Stimulated activated CD4-positive, alpha-beta T cell treated with anti-CD3 and anti-CD28 coated beads, Interleukin-1b, Interleukin-23, amount 100 ng/mL, for 4 hours (primary cell): Measurements from ENCODE around the gene OGFOD3.
"Not testable (repeated sequence)": the region's sequence is repeated elsewhere in the genome, so short reads cannot be mapped to it uniquely, and the experiment has no call there.

Source experiments
- DNase-seq, 2 donors: peaks; one replicate each; pipeline ENCODE4 v3.0.0-alpha.2; 2020; ENCODE audit warnings: low read depth in 2 of 2

OGFOD3 gene

DNA sequence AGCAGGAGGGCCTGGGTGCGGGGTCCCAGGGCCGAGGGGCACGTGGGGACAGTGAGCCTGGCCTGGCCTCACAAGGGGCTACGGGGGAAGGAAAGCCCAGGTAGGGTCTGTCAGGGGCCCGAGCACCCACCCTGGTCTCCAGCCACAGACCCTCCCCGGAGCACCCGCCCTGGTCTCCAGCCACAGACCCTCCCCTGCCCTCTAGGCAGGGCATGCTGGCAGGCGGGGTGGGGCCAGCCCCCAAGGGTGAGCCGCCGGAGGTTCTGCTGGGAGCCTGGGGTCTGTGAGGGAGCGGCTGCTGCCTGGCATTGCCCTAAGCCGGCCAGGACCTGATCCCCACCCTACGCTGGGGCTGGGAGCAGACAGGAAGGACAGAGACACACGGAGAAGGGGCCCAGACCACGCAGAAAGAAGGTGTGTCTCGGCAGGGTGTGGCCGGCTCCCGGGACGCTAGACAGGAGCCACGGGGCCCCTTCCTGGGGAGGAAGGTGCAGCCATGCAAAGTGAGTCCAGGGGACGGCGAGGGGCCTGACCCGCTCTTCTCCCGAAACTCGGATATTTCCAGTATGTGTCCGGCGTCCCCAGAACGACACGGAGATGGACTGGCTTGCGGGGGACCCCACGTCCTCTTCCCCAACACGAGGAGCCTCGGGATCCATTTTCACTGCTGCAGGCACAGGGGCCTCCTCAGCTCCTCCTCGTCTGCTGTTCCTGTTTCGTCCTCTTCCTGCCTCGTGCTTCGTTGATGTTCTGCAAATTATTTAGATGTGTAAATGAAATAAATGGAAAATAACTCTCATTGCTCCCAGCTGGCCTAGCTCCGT, 31.3 kb downstream of the OGFOD3 start:
- no peak for DNase-seq

GRCh38 chr17:82386255-82386831, 32.0 kb downstream of the OGFOD3 start:
- no peak for DNase-seq

DNA sequence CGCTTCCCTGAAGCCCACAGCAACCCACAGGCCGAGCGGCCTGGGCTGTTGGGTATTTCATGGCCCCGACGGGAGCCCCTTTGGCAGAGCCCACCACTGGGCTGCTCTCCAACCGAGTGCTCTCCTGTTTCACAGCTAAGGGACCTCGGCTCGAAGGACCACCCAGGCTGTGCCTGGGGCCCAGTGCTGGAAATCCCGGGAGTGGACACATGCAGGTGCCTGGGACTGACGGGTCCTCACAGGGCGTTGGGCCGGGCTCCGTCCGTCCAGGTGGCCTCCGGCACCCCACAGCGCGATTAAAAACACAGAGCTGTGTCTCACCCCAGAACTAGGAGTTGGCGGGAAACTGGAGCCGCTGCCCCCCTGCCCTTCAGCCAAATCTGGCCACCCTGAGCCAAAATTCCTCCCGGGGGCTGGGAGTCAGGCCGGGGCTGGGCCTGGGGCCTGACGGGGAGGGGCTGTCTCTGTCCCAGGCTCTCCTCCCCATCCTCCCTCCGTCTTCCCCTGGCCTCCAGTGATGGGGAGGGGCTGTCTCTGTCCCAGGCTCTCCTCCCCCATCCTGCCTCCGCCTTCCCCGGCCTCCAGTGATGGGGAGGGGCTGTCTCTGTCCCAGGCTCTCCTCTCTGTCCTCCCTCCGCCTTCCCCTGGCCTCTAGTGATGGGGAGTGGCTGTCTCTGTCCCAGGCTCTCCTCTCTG, 32.7 kb downstream of the OGFOD3 start:
- DNase-seq, result no peak

DNA sequence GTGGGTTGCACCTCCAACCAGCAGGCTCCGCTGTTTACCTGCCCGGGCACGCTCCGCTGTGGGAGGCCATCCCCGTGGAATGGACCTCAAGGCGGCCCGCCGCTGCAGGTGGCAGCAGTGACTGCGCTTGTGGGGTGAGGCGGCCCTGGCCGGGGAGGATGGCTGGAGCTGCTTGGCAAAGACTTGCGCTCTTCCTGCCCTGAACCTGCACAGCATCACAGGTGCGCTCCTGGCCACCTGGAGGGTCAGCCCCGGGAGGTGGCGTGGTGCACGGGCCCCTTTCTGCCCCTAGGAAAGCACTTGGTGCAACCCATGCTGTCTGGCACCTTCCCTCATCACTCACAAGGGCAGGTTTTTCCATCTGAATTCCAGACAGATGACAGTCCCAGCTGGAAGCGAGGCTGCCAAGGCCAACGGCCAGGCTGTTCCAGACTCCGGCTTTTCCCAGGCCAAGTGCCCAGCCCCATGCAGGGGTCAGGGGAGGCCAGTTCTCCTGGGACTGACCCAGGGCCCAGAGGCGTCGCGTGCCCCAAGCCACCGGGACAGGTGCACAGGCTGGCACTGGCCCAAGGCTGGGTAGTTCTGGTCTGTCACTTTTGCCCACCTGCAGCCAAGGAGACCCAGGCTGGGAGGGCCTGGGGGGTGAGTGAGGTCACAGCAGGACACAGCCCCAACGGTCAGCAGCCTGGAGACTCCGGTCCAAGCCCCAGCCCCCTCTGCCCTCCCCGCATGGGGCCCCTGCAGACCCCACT, 33.5 kb downstream of the OGFOD3 start:
- no peak for DNase-seq

GRCh38 chr17:82384051-82384729, 34.2 kb downstream of the OGFOD3 start:
- DNase-seq, result no peak

DNA sequence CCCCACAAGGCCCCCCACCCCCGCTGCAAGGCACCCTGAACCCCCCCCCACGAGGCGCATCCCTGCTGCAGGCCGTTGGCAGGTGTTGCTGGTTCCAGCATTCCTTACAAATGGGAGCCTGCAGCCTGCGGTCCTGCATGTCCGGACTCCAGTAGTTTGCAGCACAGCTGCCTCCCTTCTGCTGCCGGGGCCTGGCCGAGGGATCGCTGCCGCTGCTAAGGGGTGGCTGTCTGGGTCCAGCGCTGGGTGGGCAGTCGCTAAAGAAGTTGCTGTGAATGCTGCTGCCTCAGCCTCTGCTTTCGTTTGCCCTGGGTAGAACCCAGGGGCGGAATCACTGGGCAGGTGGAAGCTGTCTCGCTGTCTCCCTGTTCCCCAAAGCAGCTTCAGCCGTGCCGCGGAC, 35.0 kb downstream of the OGFOD3 start:
- DNase-seq, result no peak

- no peak for DNase-seq
Observed at GRCh38 chr17:82382933-82383255, 35.5 kb downstream of the OGFOD3 start.

- not testable (repeated sequence) for DNase-seq
Observed at GRCh38 chr17:82382220-82382932, 36.0 kb downstream of the OGFOD3 start.

DNA sequence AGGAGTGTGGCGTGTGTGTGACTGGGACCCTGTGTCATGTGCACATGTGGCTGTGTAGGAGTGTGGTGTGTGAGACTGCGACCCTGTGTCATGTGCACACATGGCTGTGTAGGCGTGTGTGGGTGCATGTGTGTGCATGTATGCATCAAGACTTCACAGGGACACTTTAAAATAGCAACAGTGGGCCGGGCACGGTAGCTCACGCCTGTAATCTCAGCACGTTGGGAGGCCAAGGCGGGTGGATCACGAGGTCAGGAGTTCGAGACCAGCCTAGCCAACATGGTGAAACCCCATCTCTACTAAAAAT, 36.7 kb downstream of the OGFOD3 start:
- not testable (repeated sequence) for DNase-seq

- DNase-seq, result no peak
Observed at GRCh38 chr17:82380860-82381702, 37.3 kb downstream of the OGFOD3 start.

DNA sequence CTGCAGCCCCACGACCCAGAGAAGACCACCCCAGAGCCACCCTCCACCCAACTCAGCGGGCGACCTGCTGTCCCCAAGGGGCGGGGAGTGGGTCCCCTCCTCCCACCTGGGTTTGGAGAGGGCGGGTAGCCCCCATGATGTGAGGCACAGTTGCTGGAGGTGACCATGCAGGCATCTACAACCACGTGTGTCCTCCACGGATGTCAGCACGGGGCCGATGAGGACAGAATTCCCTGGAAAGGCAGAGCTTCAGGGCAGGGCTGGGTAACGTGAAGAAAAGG, 39.7 kb downstream of the OGFOD3 start:
- DNase-seq, result no peak

- no peak for DNase-seq
Observed at GRCh38 chr17:82377924-82378740, 40.3 kb downstream of the OGFOD3 start.

DNA sequence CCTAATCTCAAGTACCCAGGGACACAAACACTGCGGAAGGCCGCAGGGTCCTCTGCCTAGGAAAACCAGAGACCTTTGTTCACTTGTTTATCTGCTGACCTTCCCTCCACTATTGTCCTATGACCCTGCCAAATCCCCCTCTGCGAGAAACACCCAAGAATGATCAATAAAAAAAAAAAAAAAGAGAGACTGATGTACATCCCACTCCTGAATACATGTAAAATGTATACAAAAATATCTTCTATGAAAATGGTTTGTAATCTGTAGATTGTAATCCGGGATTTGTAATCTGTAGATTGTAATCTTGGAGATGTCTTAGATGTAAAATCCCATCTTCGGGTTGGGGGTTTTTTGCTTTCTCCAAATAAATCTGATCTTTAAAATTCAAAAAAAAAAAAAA, 41.1 kb downstream of the OGFOD3 start:
- DNase-seq, result not testable (repeated sequence)

DNA sequence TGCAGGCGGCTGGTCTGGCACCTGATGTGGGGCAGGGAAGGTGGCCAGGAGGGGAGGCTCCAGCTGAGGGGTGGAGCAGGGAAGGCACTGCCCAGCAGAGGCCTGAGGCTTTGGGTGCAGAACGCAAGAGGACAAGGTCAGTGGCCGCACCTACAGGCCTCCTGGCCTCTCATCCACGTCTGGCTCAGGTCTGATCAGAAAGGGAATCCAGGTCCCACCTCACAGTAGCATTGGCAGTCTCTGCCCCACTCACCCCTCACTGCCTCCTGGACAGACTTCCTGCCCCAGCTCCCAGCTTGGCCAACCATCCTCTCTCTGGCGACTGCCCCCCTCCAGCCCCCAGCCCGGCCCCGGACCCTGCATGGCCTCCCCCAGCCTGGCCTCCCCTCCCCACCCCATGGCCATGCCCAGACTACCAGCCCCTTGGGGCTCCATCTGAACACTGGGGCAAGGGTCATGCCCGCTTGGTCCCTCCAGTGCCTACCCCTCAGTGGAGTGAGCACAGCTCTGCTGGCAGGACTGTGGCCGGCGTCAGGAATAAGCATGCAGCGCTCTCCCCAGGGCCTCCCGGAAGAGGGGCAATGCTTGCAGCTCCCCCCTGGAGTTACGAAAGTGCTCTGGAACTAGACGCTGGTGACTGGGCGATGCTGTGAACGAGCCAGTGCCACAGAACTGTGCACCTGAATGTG, 42.2 kb downstream of the OGFOD3 start:
- no peak for DNase-seq

DNA sequence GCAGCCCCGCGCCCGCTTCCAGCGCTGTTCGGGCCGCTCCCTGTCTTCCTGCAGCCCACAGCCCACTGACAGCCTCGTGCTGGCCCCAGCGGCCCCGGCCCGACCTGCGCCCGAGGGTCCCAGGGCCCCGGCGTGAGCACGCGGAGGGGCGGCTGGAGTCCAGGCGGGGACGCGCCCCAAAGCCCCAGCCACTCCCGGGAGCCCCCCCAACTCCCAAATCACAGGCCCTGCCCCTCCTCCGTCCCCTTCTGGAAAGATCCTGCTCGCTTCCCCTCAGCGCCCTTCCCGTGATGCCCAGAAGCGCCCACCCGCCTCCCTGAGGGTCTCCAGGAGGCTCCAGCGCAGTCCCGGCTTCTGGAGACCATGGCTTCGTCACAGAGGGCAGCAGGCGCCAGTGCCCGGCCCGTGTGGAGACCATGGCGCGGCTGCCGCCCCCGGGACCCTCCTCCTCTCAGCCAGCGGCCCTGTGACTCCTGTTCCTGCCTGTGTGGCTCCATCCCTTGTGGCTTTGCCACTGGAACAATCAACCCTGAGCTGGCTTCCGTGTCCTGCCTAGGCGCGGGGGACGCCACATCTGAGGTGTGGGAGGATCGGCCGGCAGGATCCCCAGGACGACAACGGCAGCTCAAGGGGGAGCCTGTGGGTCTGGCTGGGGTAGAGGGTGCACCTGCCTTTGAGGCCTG, 42.9 kb downstream of the OGFOD3 start:
- no peak for DNase-seq

GRCh38 chr17:82374626-82375331, 43.6 kb downstream of the OGFOD3 start:
- no peak for DNase-seq

- DNase-seq, result no peak
Observed at GRCh38 chr17:82373731-82374625, 44.4 kb downstream of the OGFOD3 start.
